Activated T-helper 1 cell treated with anti-CD3 and anti-CD28 coated beads, Interleukin-12 subunit alpha, Interleukin-12 subunit beta, Interleukin-2, Interleukin-4 antibody, amounts not matched to agents 30 ng/mL and 10 ng/mL and 1 ng/mL, durations not matched to agents 14 hours and 24 hours and 36 hours (primary cell): ENCODE measurements around the gene INSR. TPM values are rescaled to one million over a fixed set of nuclear protein-coding genes. Genes with fewer than 3 reads are reported as not detected.
"Not testable (repeated sequence)": the region's sequence is repeated elsewhere in the genome, so short reads cannot be mapped to it uniquely, and the experiment has no call there.

Source experiments
- DNase-seq: peaks from one replicate; pipeline ENCODE4 v3.0.0; 2021; ENCODE audit warnings: low spot score
- H3K27ac Mint-ChIP-seq: one replicate; pipeline ENCODE4 v1.8.0; 2021; ENCODE audit warnings: mild to moderate bottlenecking, mixed read lengths
- H3K27me3 Mint-ChIP-seq: one replicate; pipeline ENCODE4 v1.8.0; 2022; ENCODE audit warnings: mild to moderate bottlenecking, moderate library complexity, mixed read lengths; ENCODE audit not compliant: insufficient read depth
- H3K36me3 Mint-ChIP-seq: one replicate; pipeline ENCODE4 v1.8.0; 2021; ENCODE audit warnings: low read depth, mixed read lengths
- H3K4me1 Mint-ChIP-seq: one replicate; pipeline ENCODE4 v1.8.0; 2021; ENCODE audit warnings: low read depth, mixed read lengths
- H3K4me3 Mint-ChIP-seq: one replicate; pipeline ENCODE4 v1.8.0; 2021; ENCODE audit warnings: mild to moderate bottlenecking, moderate library complexity, mixed read lengths
- H3K9me3 Mint-ChIP-seq: one replicate; pipeline ENCODE4 v1.8.0; 2021; ENCODE audit warnings: mixed read lengths
- intact Hi-C: fragments of 100-400 bp; cut with micrococcal nuclease; formaldehyde crosslinking; loops from one replicate; pipeline ENCODE4 v1.15.1; 2024
- total RNA-seq: library from RNA; stranded (reverse); gene quantifications from 2 replicates; pipeline ENCODE4 v1.2.3, GENCODE V29; 2022

INSR gene
- total RNA-seq, 1 donor from 2014 or later, result 1.5 TPM

DNA sequence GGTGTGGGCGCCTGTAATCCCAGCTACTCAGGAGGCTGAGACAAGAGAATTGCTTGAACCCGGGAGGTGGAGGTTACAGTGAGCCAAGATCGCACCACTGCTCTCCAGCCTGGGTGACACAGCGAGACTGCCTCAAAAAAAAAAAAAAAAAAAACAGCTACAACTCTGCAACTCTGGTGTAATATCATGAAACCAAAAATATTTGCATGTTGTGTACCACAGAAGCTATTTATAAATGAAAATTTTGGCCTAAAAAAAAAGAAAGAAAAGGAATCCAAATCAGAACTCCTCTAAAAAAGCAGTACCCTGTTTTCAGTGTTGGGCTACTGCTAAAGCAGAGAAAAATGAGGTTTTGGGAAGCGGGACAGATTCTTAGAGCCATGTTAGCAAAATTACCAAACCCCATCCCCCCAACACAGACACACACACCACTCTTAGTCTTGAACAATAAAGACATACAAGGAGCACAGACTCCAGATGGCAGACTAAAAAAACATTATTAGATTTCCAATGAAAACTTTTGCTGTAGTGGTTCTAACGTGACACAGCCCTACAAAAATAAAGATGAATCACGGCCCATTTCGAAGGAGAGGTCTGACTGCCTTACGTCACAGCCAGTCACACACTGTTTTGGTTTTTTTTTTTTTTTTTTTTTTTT lies 51.5 kb downstream of the INSR start:
- DNase-seq, result no peak
- H3K9me3 Mint-ChIP-seq, result peaks cover 14% of the 10 kb centered on the region
- no peaks in the 10 kb centered on the region for H3K4me1 Mint-ChIP-seq
- H3K36me3 Mint-ChIP-seq, result no peaks in the 10 kb centered on the region
- H3K27ac Mint-ChIP-seq, result no peak overlapping the region
- intact Hi-C loops, result no loop called here
- peaks cover 4% of the 10 kb centered on the region for H3K27me3 Mint-ChIP-seq
- no peak overlapping the region for H3K4me3 Mint-ChIP-seq

DNA sequence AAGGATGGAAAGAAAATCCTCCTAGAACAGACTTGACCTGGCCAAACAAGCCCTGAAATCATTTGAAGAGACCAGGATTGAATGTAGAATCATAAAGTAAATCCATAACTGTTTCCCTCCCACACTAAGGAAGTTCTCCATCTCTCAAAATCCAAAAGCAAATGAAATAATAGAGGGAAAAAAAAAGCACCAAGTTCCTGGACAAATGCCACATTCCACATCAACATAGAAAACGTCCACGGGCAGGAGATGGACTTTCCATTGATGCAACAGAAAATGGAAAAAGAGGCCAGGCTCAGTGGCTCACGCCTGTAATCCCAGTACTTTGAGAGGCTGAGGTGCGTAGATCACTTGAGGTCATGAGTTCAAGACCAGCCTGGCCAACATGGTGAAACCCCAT lies 56.2 kb downstream of the INSR start:
- intact Hi-C loops, result no loop called here
- DNase-seq, result no peak
- H3K27me3 Mint-ChIP-seq, result peaks cover 4% of the 10 kb centered on the region
- no peaks in the 10 kb centered on the region for H3K36me3 Mint-ChIP-seq
- peaks cover 7% of the 10 kb centered on the region for H3K9me3 Mint-ChIP-seq
- no peaks in the 10 kb centered on the region for H3K4me1 Mint-ChIP-seq
- H3K4me3 Mint-ChIP-seq, result no peak overlapping the region
- no peak overlapping the region for H3K27ac Mint-ChIP-seq

DNA sequence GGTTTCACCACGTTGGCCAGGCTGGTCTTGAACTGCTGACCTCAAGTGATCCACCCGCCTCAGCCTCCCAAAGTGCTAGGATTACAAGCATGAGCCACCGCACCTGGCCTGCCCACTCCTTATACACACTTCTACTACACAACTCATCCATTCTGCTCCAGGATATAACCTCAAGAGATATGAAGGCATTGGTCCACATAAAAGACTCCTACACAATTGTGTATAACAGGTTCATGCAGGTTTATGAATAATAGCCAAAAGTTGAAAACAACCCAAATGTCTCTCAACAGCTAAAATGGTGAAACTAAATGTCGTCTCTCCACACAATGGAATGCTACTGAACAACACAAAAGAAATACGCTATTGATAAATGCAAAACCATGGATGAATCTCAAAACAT lies 58.1 kb downstream of the INSR start:
- H3K9me3 Mint-ChIP-seq, result peaks cover 7% of the 10 kb centered on the region
- H3K27me3 Mint-ChIP-seq, result peaks cover 4% of the 10 kb centered on the region
- no peak for DNase-seq
- H3K27ac Mint-ChIP-seq, result no peak overlapping the region
- H3K4me1 Mint-ChIP-seq, result no peaks in the 10 kb centered on the region
- no peak overlapping the region for H3K4me3 Mint-ChIP-seq
- H3K36me3 Mint-ChIP-seq, result no peaks in the 10 kb centered on the region
- intact Hi-C loops, result no loop called here

DNA sequence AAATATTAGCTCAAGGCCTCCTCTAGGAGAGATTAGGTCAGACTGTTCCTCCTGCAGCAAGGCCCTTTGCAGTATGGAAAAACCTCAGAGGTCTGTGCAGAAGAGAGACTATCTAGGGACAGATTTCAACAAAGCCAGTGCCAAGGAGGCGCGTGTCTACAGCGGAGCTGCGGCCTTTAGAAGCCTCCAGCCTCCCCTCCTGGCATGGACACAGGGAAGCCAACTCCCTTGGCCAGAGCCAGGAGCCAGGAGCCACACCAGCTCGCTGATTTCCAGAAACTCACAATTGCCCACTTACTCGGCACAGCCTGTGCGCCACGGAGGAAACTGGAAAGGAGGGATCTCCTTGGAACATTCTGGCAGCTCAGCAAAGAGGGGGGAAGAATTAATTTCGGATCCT lies 63.4 kb downstream of the INSR start:
- intact Hi-C loops, result no loop called here
- H3K27me3 Mint-ChIP-seq, result no peaks in the 10 kb centered on the region
- no peaks in the 10 kb centered on the region for H3K4me1 Mint-ChIP-seq
- H3K36me3 Mint-ChIP-seq, result no peaks in the 10 kb centered on the region
- no peak for DNase-seq
- H3K9me3 Mint-ChIP-seq, result no peaks in the 10 kb centered on the region
- no peak overlapping the region for H3K4me3 Mint-ChIP-seq
- H3K27ac Mint-ChIP-seq, result no peak overlapping the region

DNA sequence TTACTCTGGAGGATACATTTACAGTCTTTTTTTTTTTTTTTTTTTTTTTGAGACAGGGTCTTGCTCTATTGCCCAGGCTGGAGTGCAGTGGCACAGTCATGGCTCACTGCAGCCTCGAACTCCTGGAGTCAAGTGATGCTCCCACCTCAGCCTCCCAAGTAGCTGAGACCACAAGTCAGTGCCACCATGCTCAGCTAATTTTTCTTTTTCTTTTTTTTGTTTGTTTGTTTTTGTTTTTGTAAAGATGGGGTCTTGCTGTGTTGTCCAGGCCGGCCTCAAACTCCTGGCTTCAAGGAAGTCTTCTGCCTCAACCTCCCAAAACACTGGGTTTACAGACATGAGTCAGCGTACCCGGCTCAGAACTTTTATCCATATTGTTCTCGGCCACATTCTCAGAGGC lies 64.5 kb downstream of the INSR start:
- Mint-ChIP-seq H3K9me3 (no peaks in the 10 kb centered on the region), H3K4me1 (no peaks in the 10 kb centered on the region), H3K36me3 (no peaks in the 10 kb centered on the region), H3K4me3 (no peak overlapping the region), H3K27ac (no peak overlapping the region), H3K27me3 (peaks cover 4% of the 10 kb centered on the region)
- no peak for DNase-seq
- intact Hi-C loops, result no loop called here

DNA sequence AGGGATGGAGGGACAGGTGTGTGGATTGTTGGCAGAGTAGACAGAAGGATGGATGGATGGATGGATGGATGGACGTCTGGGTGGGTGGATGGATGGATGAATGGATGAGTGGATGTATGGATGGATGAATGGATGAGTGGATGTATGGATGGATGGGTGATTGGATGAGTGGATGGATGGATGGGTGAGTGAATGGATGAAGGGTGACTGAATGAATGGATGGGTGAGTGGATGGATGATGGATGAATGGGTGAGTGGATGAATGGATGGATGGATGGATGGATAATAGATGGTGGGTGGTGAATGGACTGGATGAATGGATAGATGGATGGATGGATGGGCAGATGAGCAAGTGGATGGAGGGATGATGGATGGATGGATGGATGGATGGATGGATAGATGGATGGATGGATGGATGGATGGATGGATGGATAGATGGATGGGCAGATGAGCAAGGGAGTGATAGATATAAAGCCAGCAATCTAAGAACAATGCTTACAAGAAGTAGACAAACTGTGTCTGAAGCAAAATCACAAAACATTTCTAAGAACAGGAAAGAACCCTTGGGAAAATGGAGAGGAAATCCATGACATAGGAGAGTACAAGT lies 65.2 kb downstream of the INSR start:
- Mint-ChIP-seq H3K27me3 (peaks cover 4% of the 10 kb centered on the region), H3K4me3 (no peak overlapping the region), H3K36me3 (no peaks in the 10 kb centered on the region), H3K4me1 (no peaks in the 10 kb centered on the region), H3K27ac (no peak overlapping the region), H3K9me3 (no peaks in the 10 kb centered on the region)
- no peak for DNase-seq
- intact Hi-C loops, result no loop called here

DNA sequence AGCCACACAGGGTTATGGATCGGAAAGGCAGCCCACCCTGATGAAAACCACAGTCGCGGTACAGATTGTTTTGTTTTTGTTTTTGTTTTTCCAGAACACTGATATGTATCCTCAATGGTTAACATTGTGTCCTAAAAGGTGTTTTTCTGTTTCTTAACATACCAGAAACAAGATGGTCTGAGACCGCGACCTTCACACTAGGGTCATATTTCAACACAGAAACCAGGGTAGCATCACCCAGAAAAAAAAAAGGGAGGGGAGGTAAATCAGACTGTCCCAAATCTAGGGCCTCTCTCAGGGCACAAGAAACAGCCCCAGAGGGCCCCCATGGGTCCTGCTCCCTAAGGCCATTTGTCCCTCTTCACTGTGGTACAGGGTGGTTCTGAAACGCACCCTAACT lies 66.5 kb downstream of the INSR start:
- H3K4me1 Mint-ChIP-seq, result no peaks in the 10 kb centered on the region
- intact Hi-C loops, result no loop called here
- no peaks in the 10 kb centered on the region for H3K9me3 Mint-ChIP-seq
- DNase-seq, result no peak
- no peak overlapping the region for H3K4me3 Mint-ChIP-seq
- no peak overlapping the region for H3K27ac Mint-ChIP-seq
- H3K36me3 Mint-ChIP-seq, result no peaks in the 10 kb centered on the region
- peaks cover 4% of the 10 kb centered on the region for H3K27me3 Mint-ChIP-seq

DNA sequence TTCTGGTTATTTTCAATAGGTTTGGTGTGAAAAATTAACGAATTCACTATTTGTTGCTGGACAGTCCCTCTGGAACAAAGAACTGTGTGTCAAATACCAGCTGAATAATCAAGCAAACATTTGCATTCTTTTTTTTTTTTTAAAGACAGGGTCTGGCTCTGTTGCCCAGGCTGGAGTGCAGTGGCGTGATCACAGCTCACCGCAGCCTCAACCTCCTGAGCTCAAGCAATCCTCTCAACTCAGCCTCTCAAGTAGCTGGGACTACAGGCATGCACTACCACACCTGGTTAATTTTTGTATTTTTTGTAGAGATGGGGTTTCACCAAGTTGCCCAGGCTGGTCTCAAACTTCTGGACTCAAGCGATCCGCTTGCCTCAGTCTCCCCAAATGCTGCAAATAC lies 67.1 kb downstream of the INSR start:
- H3K36me3 Mint-ChIP-seq, H3K27ac Mint-ChIP-seq, H3K4me1 Mint-ChIP-seq, H3K4me3 Mint-ChIP-seq, H3K27me3 Mint-ChIP-seq, H3K9me3 Mint-ChIP-seq, DNase-seq, intact Hi-C loops: not testable (repeated sequence)

DNA sequence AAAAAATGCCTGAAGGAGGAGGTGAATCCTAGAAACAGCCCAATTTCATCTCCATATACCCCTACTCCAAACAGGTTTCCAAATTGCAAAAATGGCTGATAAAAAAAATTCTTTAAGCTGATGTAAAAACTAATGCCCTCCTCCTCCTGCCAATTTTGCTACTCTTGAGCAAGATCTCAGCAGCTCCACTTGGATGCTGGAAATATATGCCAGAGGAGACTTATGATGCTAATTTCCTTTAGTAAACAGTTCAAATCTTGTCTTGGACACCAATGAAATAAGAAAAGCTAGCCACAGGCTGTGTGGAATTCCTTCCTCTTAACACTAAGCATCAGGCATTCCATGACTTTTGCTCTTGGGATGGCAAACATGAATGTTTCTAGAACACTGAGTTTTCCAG lies 67.5 kb downstream of the INSR start:
- Mint-ChIP-seq H3K36me3 (no peaks in the 10 kb centered on the region), H3K4me3 (no peak overlapping the region), H3K27ac (no peak overlapping the region), H3K27me3 (peaks cover 4% of the 10 kb centered on the region), H3K9me3 (no peaks in the 10 kb centered on the region), H3K4me1 (no peaks in the 10 kb centered on the region)
- no peak for DNase-seq
- intact Hi-C loops, result no loop called here

DNA sequence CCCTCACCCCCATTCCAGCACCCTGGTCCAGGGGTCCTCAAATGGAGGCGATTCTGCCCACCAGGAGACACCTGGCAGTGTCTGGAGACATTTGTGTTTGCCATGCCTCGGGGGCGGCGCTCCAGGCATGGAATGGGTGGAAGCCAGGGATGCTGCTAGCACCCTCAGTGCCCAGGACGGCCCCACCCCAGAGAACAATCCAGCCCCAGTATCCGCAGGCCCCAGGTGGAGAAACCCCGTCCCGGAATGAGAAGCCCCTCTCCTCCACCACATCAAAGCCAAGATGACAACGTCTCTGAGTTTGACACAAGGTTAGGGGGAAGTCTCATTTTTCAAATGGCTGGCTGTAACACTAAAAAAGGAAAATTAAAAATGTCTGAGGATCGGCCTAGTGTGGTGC lies 68.5 kb downstream of the INSR start:
- Mint-ChIP-seq H3K4me3 (no peak overlapping the region), H3K27me3 (peaks cover 4% of the 10 kb centered on the region), H3K9me3 (no peaks in the 10 kb centered on the region), H3K36me3 (no peaks in the 10 kb centered on the region), H3K27ac (no peak overlapping the region), H3K4me1 (no peaks in the 10 kb centered on the region)
- intact Hi-C loops, result no loop called here
- no peak for DNase-seq

DNA sequence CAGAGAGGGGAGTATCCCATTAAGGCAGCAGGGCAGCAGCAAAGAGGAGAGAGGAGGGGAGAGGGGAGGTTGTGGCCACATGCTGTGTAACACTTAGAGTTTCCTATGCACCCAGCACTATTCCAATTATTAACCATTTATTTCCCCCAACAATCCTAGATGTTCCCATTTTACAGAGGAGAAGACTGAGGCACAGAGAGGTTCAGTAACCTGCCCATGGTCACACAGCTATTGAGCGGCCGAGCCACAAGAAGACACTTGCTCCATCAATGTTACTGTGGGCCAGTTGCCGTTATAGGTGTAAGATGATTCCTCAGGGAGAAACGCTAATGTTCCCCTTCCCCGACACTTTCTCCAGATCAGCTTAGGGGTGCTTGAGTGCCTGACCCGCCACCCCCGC lies 69.2 kb downstream of the INSR start:
- Mint-ChIP-seq H3K27me3 (peaks cover 4% of the 10 kb centered on the region), H3K4me3 (no peak overlapping the region), H3K27ac (no peak overlapping the region), H3K4me1 (no peaks in the 10 kb centered on the region), H3K36me3 (no peaks in the 10 kb centered on the region), H3K9me3 (no peaks in the 10 kb centered on the region)
- intact Hi-C loops, result no loop called here
- DNase-seq, result no peak

DNA sequence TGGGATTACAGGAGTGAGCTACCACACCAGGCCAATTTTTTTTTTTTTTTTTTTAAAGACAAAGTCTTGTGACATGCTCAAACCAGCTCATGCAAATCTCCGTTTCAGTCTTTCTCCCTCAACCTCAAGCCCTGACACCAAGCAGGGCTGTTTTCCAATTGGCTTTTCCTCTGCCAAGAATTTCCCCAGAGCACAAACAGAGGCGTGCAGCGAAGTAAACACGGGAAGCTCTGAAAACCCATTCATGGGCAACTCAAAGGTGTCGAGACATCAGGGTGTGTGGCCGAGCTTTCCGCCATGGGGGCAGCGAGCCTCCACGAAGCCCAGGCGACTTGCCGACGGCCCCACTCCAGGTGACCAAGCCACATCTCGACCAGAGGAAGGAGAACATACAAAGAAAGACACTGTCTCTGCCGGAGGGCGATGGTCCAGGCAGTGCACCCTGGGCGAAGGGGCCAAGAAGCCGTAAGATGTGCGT lies 70.0 kb downstream of the INSR start:
- no peaks in the 10 kb centered on the region for H3K9me3 Mint-ChIP-seq
- intact Hi-C loops, result no loop called here
- no peaks in the 10 kb centered on the region for H3K36me3 Mint-ChIP-seq
- no peak for DNase-seq
- peaks cover 4% of the 10 kb centered on the region for H3K27me3 Mint-ChIP-seq
- no peak overlapping the region for H3K4me3 Mint-ChIP-seq
- H3K27ac Mint-ChIP-seq, result no peak overlapping the region
- no peaks in the 10 kb centered on the region for H3K4me1 Mint-ChIP-seq

DNA sequence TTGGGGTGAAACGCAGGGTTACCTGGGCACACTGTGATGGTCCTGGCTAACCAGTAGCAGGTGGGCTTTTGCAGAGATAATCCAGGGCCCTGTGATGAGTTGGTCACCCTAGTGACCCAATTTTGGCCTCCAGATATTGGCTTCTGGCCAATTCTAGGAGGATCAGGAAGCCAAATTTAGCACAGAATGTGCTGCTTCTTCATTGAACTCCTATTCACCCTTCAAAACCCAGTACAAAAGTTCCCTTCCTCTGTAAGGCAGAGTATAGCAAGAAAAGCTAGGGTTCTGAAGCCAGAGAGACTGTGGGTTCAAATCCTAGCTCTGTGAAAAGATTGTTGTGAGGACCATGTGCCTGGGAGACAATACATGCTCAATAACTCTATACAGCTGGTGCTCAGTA lies 70.8 kb downstream of the INSR start:
- Mint-ChIP-seq H3K27ac (no peak overlapping the region), H3K4me3 (no peak overlapping the region), H3K4me1 (no peaks in the 10 kb centered on the region), H3K9me3 (no peaks in the 10 kb centered on the region), H3K36me3 (no peaks in the 10 kb centered on the region), H3K27me3 (peaks cover 4% of the 10 kb centered on the region)
- intact Hi-C loops, result no loop called here
- DNase-seq, result no peak

DNA sequence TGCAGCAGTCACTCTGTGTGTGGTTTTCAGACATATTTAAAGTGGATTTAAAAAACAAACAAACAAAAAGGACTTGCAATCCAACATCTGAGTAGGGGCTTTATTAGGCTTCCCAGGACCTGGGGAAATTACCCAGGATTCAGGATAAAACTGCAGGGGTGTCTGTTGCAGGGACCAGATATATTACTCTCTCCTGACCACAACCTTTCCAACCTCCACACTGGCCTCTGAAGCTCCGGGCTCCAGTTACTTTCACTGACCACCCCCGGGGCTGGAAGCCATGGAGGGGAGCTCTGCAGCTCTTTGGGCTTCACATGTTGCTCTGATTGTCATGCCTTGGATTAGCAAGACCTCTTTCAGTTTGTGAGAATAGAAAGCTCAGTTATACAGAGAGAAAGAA lies 75.2 kb downstream of the INSR start:
- Mint-ChIP-seq H3K4me3 (no peak overlapping the region), H3K36me3 (no peaks in the 10 kb centered on the region), H3K9me3 (no peaks in the 10 kb centered on the region), H3K4me1 (no peaks in the 10 kb centered on the region), H3K27me3 (no peaks in the 10 kb centered on the region), H3K27ac (no peak overlapping the region)
- DNase-seq, result no peak
- intact Hi-C loops, result no loop called here
